GM23248 (cell line): ENCODE measurements around the gene TMTC1.

Experiments
- EZH2 ChIP-seq: fragments of 200-600 bp; sonication (generic); IDR thresholded peaks from 2 replicates; pipeline ENCODE4 v1.6.1; 2018; ENCODE audit warnings: antibody characterized with exemption, mild to moderate bottlenecking; ENCODE audit not compliant: insufficient read depth, poor library complexity, severe bottlenecking
- EZH2phosphoT487 ChIP-seq: fragments of 200-600 bp; sonication (generic); IDR thresholded peaks from 2 replicates; pipeline ENCODE4 v1.6.1; 2018; ENCODE audit warnings: antibody characterized with exemption, moderate library complexity, mild to moderate bottlenecking, low read depth; ENCODE audit not compliant: insufficient read depth

DNA sequence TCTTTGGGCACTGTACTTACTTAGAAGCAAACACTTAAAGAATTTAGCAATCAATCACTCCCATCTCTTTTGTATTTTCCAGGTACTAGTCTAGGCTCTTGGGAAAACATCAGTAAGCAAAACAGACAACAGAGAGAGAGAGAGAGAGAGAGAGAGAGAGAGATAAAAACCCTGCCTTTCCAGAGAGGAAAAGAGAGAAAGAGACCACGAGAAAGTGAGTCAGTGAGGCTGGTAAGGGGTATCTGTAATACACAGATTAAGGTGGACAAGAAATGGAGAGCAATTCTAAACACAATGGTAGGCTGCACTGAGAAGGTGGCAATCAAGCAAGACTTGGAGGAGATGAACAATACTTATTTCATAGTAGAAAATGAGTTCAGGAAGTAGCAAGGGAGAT, 166.3 kb downstream of the TMTC1 start:
- TF ChIP-seq EZH2phosphoT487 (no peak), EZH2 (no peak)
